IMR-90 (cell line): ENCODE data around the gene CPA5. TPM values are rescaled to one million over a fixed set of nuclear protein-coding genes. Genes with fewer than 3 reads are reported as not detected.

Source experiments
- ATAC-seq: fragments of 200-7000 bp; cut with Tn5 transposase; 2 replicates; pipeline ENCODE4 v1.9.1; 2020; ENCODE audit warnings: low read depth, mild to moderate bottlenecking, moderate library complexity
- BruUV-seq: library from RNA; stranded (reverse); fragments of 400-500 nt; replicated peaks from 2 replicates; lab custom pipeline; 2021; lab: Mats Ljungman, UMichigan
- CTCF ChIA-PET: fragments of 300-600 bp; formaldehyde crosslinking; extraction: SDS; loops from one replicate; lab custom pipeline; 2021; ENCODE audit warnings: antibody characterized with exemption; lab: Yijun Ruan, JAX
- POLR2A ChIA-PET: fragments of 300-600 bp; sonication (Branson Sonifier 250); formaldehyde crosslinking; loops from one replicate; lab custom pipeline; 2022; ENCODE audit warnings: antibody characterized with exemption; ENCODE audit not compliant: unreplicated experiment; lab: Charles Lee
- DNase-seq: peaks from one replicate; pipeline ENCODE4 v3.0.0; 2013
- H2AFZ ChIP-seq: replicated peaks from 2 replicates; pipeline ENCODE3; 2013; ENCODE audit warnings: low read length, mild to moderate bottlenecking; ENCODE audit not compliant: poor library complexity
- H2AK5ac ChIP-seq: 2 replicates; pipeline ENCODE4 v1.6.1; 2013; ENCODE audit warnings: low read depth, low read length, inconsistent platforms
- H2AK9ac ChIP-seq: replicated peaks from 2 replicates; pipeline ENCODE3; 2013; ENCODE audit warnings: mild to moderate bottlenecking, low read depth, low read length, moderate library complexity; ENCODE audit not compliant: poor library complexity
- H2BK120ac ChIP-seq: 2 replicates; pipeline ENCODE4 v1.6.1; 2013; ENCODE audit warnings: low read depth, low read length, inconsistent platforms
- H2BK15ac ChIP-seq: 3 replicates; pipeline ENCODE4 v1.6.1; 2013; ENCODE audit warnings: low read depth, low read length, inconsistent platforms
- H2BK20ac ChIP-seq: 2 replicates; pipeline ENCODE4 v1.6.1; 2013; ENCODE audit warnings: low read depth, mild to moderate bottlenecking, inconsistent platforms, low read length, moderate library complexity
- H2BK5ac ChIP-seq: 2 replicates; pipeline ENCODE4 v1.6.1; 2013; ENCODE audit warnings: mild to moderate bottlenecking, low read depth, low read length, inconsistent platforms; ENCODE audit not compliant: poor library complexity, severe bottlenecking
- H3K14ac ChIP-seq: replicated peaks from 2 replicates; pipeline ENCODE4 v1.6.1; 2013; ENCODE audit warnings: low read depth, low read length, inconsistent platforms
- H3K18ac ChIP-seq: 2 replicates; pipeline ENCODE4 v1.6.1; 2013; ENCODE audit warnings: low read depth, low read length, control low read depth
- H3K23ac ChIP-seq: 2 replicates; pipeline ENCODE4 v1.6.1; 2013; ENCODE audit warnings: low read depth, low read length, inconsistent platforms
- H3K27ac ChIP-seq: 2 replicates; pipeline ENCODE4 v1.5.1; 2013; ENCODE audit warnings: mild to moderate bottlenecking, control low read depth, low read length; ENCODE audit not compliant: insufficient read depth
- H3K27me3 ChIP-seq: 2 replicates; pipeline ENCODE4 v1.6.1; 2013; ENCODE audit warnings: low read length; ENCODE audit not compliant: control insufficient read depth, insufficient read depth
- H3K36me3 ChIP-seq: 2 replicates; pipeline ENCODE4 v1.6.1; 2013; ENCODE audit warnings: low read length, mixed read lengths; ENCODE audit not compliant: control insufficient read depth, insufficient read depth
- H3K4ac ChIP-seq: 2 replicates; pipeline ENCODE4 v1.6.1; 2013; ENCODE audit warnings: low read depth, low read length, inconsistent platforms
- H3K4me1 ChIP-seq: 2 replicates; pipeline ENCODE4 v1.6.1; 2013; ENCODE audit warnings: low read length, mixed read lengths; ENCODE audit not compliant: control insufficient read depth, insufficient read depth
- H3K4me2 ChIP-seq: 2 replicates; pipeline ENCODE4 v1.6.1; 2013; ENCODE audit warnings: low read depth, mild to moderate bottlenecking, control low read depth, low read length, moderate library complexity
- H3K4me3 ChIP-seq: 2 replicates; pipeline ENCODE4 v1.5.1; 2013; ENCODE audit warnings: low read depth, mild to moderate bottlenecking, control low read depth, low read length, moderate library complexity; ENCODE audit not compliant: insufficient read depth
- H3K56ac ChIP-seq: 2 replicates; pipeline ENCODE4 v1.6.1; 2013; ENCODE audit warnings: low read length, inconsistent platforms; ENCODE audit not compliant: insufficient read depth; ENCODE audit errors: extremely low read depth
- H3K79me1 ChIP-seq, 2 experiments: 2 replicates each; pipeline ENCODE4 v1.6.1; 2013; ENCODE audit warnings: low read length in 2 of 2, inconsistent platforms in 1 of 2, low read depth in 1 of 2
- H3K9ac ChIP-seq: 2 replicates; pipeline ENCODE4 v1.6.1; 2013; ENCODE audit warnings: low read depth, low read length, control low read depth
- H3K9me1 ChIP-seq: 2 replicates; pipeline ENCODE4 v1.6.1; 2013; ENCODE audit warnings: low read length, inconsistent platforms; ENCODE audit not compliant: insufficient read depth
- H3K9me3 ChIP-seq: 2 replicates; pipeline ENCODE4 v1.6.1; 2013; ENCODE audit warnings: low read length; ENCODE audit not compliant: control insufficient read depth, insufficient read depth
- H4K20me1 ChIP-seq: 2 replicates; pipeline ENCODE4 v1.6.1; 2013; ENCODE audit warnings: low read length, inconsistent platforms; ENCODE audit not compliant: insufficient read depth
- H4K5ac ChIP-seq: 2 replicates; pipeline ENCODE4 v1.6.1; 2013; ENCODE audit warnings: mild to moderate bottlenecking, low read depth, low read length, control low read depth
- H4K8ac ChIP-seq, 2 experiments: 2 replicates each; pipeline ENCODE4 v1.6.1; 2013; ENCODE audit warnings: low read depth in 2 of 2, low read length in 2 of 2, control low read depth in 1 of 2, inconsistent platforms in 1 of 2
- H4K91ac ChIP-seq: 2 replicates; pipeline ENCODE4 v1.6.1; 2013; ENCODE audit warnings: low read depth, low read length, inconsistent platforms; ENCODE audit not compliant: insufficient read depth
- CHD1 ChIP-seq: IDR thresholded peaks from 2 replicates; pipeline ENCODE4 v1.6.1; 2012; ENCODE audit warnings: low read depth, low read length, improper control_type of control experiment
- FOS ChIP-seq: fragments of 150-350 bp; IDR thresholded peaks from 2 replicates; pipeline ENCODE4 v1.6.1; 2016; ENCODE audit warnings: low read depth, low read length
- NFE2L2 ChIP-seq: fragments of 150-350 bp; IDR thresholded peaks from 2 replicates; pipeline ENCODE4 v1.6.1; 2016; ENCODE audit warnings: low read depth, mild to moderate bottlenecking, low read length
- RAD21 ChIP-seq: IDR thresholded peaks from 2 replicates; pipeline ENCODE4 v1.6.1; 2012; ENCODE audit warnings: low read length, improper control_type of control experiment
- RCOR1 ChIP-seq: IDR thresholded peaks from 2 replicates; pipeline ENCODE4 v1.6.1; 2012; ENCODE audit warnings: mild to moderate bottlenecking, low read length, improper control_type of control experiment; ENCODE audit not compliant: insufficient replicate concordance
- RFX5 ChIP-seq: IDR thresholded peaks from 2 replicates; pipeline ENCODE4 v1.8.0; 2012; ENCODE audit warnings: low read depth, mild to moderate bottlenecking, low read length, moderate library complexity
- WGBS, 2 experiments: methylation state at CpG; one replicate each; pipeline versions ENCODE4 v1.1.5 to v1.1.7; 2013; ENCODE audit warnings: missing lambda C conversion rate in 2 of 2; ENCODE audit not compliant: insufficient read length in 1 of 2; ENCODE audit errors: extremely low coverage in 2 of 2; 5-methylcytosine and 5-hydroxymethylcytosine counted together
- dilution Hi-C: fragments of 300-500 bp; cut with HindIII; formaldehyde crosslinking; loops from one replicate; pipeline ENCODE4 v1.14.3; 2018; ENCODE audit warnings: low sequenced_read_pairs; ENCODE audit not compliant: unreplicated experiment
- in situ Hi-C: fragments of 300-500 bp; cut with MboI; formaldehyde crosslinking; loops from 3 replicates; pipeline ENCODE4 v1.14.3; 2019; ENCODE audit warnings: low sequenced_read_pairs, inconsistent platforms, mixed read lengths
- intact Hi-C: fragments of 100-400 bp; cut with micrococcal nuclease; formaldehyde crosslinking; loops from 2 replicates; pipeline ENCODE4 v1.10.0; 2022
- polyA plus RNA-seq, 3 experiments: library from polyadenylated mRNA; depleted of rRNA; stranded (reverse); fragments of >200 nt; gene quantifications; 2 replicates each; pipeline ENCODE4 v1.2.3, GENCODE V29; 2012; ENCODE audit warnings: low replicate concordance in 1 of 3
- total RNA-seq: library from RNA; depleted of rRNA; stranded (reverse); fragments of >200 nt; gene quantifications from 2 replicates; pipeline ENCODE4 v1.2.3, GENCODE V29; 2012

Gene CPA5
- total and polyA plus RNA-seq, 2 of the 4 experiments (the other 2 are of a cell fraction): under 0.01 to 0.86 TPM

DNA sequence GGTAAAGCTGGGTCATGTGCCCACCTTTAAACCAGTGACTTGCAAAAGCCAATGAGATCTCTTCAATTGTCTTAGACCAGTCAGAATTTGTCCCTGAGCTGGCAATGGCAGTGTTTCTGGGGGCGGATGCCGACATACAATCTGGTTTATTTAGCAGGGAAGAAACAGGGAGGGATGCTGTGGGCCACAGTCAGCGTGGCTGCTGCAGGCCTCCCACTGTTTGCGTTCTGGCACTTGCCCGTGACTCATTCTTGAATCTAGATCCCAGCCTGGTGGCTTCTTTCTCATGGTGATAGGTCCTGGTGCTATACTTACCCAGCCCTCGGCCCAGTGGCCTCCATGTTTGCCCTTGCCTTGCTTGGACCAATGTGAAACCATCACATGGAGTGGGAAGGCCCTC lies 32.6 kb downstream of the CPA5 start:
- WGBS, 2 experiments: 100% methylated on average over 4 of the region's 6 CpGs; no CpG with 5 or more reads in 1 of the 2 experiments
- Histone ChIP-seq H2BK20ac (peak overlapping the region; percentile 20; the same call in 1 of the 2 replicates), H4K5ac (no peak overlapping the region), H2BK120ac (peak overlapping the region; percentile 4), H3K4me1 (peaks cover 29% of the 10 kb centered on the region), H2AK5ac (no peak overlapping the region; the same call in 1 of the 2 replicates), H3K36me3 (no peaks in the 10 kb centered on the region), H2AFZ (peak overlapping the region; percentile 4), H3K4me3 (no peak overlapping the region), H3K27me3 (no peaks in the 10 kb centered on the region), H4K20me1 (no peaks in the 10 kb centered on the region), H3K9me1 (peaks cover 20% of the 10 kb centered on the region), H3K9me3 (peaks cover 4% of the 10 kb centered on the region; the same call in 1 of the 2 replicates), H3K9ac (no peak overlapping the region), H2BK5ac (no peak overlapping the region), H3K79me1 (peaks cover 0 to 9% of the 10 kb centered on the region in 2 experiments; a peak in 1 of 4 replicates), H3K27ac (no peak overlapping the region), H4K91ac (no peak overlapping the region), H2AK9ac (no peak overlapping the region), H3K56ac (no peak overlapping the region), H3K4ac (no peak overlapping the region), H3K23ac (no peak overlapping the region), H3K14ac (no peak overlapping the region), H3K4me2 (no peak overlapping the region), H2BK15ac (0 out of 3 replicates have a peak overlapping the region, but pooled peaks have one; percentile 3), H3K18ac (no peak overlapping the region), H4K8ac (no peak overlapping the region)
- dilution Hi-C loops (no loop called here), intact Hi-C loops (no loop called here), in situ Hi-C loops (no loop called here)
- TF ChIP-seq RFX5 (no peak), NFE2L2 (no peak), FOS (no peak), RCOR1 (no peak), CHD1 (no peak), RAD21 (no peak)
- BruUV-seq: no TSS peak
- ATAC-seq: no peak
- CTCF ChIA-PET: no interaction called here
- POLR2A ChIA-PET: no interaction called here
- no peak for DNase-seq
